ENCODE measurements around the gene SLC12A4. TPM values are rescaled to one million over a fixed set of nuclear protein-coding genes. Genes with fewer than 3 reads are reported as not detected.
"Not testable (repeated sequence)": the region's sequence is repeated elsewhere in the genome, so short reads cannot be mapped to it uniquely, and the experiment has no call there.

Gene SLC12A4
- polyA plus RNA-seq, 2 of the 4 experiments (the other 2 are of a cell fraction) = 18.2 to 33.2 TPM

DNA sequence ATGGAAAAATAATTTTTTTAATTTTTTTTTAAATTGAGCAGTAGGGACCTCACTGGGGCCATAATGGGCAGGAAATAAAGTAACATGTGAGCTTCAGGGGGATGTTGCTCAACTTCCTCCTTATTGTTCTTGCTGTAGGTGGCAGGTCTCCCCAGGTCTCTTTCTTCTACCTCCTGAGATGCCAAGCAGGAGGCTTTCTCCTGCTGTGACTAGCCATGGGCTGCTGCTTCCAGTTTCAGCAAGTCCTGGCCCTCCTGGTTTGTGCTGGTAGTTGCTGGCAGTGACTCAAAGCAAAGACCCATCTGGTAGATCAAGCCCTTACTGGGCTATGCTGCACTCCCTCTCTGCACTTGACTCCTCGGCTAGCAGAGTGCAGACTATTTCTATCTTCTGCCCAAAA lies 45.0 kb upstream of the SLC12A4 start:
- CTCF ChIA-PET = interaction anchor here (0.6 to 2.0 kb wide), 2 partner anchors 28 to 61 kb away, joined by 3 to 6 read pairs; no protein-coding TSS in a partner anchor

DNA sequence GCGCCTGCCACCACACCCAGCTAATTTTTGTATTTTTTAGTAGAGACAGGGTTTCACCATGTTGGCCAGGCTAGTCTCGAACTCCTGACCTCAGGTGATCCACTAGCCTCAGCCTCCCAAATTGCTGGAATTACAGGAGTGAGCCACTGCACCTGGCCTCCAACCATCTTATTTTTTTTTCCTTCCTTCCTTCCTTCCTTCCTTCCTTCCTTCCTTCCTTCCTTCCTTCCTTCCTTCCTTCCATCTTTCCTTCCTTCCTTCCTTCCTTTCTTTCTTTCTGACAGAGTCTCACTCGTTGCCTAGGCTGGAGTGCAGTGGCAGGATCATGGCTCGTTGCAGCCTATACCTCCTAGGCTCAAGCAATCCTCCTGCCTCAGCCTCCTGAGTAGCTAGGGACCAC lies 41.4 kb upstream of the SLC12A4 start:
- ATAC-seq; H3K4me1 ChIP-seq; H3K9me3 ChIP-seq; H3K4me3 ChIP-seq; DNase-seq (ENCODE audit: low read depth in 1 of 2, low spot score in 1 of 2); FAIRE-seq; H3K27ac ChIP-seq; H3K4me2 ChIP-seq; POLR2A ChIA-PET: not testable (repeated sequence)
- WGBS (ENCODE audit: missing lambda C conversion rate) = 43% methylated on average over 4 of the region's 4 CpGs
- CTCF ChIA-PET = interaction anchor here (0.6 to 1.4 kb wide), 2 partner anchors 31 to 187 kb away, joined by 3 to 5 read pairs; no protein-coding TSS in a partner anchor

More for the DNA sequence above, 45.0 kb upstream of the SLC12A4 start:
- Histone ChIP-seq H3K9me3 (no peaks in the 10 kb centered on the region), H3K27ac (no peak overlapping the region), H3K4me2 (no peak overlapping the region), H3K4me1 (no peaks in the 10 kb centered on the region), H3K4me3 (no peak overlapping the region)
- 8% methylated on average over 1 of the region's 1 CpG for WGBS (ENCODE audit: missing lambda C conversion rate)
- ATAC-seq (0 out of 6 replicates have a peak, but pooled peaks of 1 of the 2 experiments have one; percentile 23), DNase-seq (ENCODE audit: low read depth in 1 of 2, low spot score in 1 of 2) (no peak), FAIRE-seq (no peak)
- POLR2A ChIA-PET = no interaction called here
- TF ChIP-seq, protein P1, sequence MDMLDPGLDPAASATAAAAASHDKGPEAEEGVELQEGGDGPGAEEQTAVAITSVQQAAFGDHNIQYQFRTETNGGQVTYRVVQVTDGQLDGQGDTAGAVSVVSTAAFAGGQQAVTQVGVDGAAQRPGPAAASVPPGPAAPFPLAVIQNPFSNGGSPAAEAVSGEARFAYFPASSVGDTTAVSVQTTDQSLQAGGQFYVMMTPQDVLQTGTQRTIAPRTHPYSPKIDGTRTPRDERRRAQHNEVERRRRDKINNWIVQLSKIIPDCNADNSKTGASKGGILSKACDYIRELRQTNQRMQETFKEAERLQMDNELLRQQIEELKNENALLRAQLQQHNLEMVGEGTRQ (IDR thresholded peaks at IDR 0.05) = no peak
- TF ChIP-seq, protein P2, sequence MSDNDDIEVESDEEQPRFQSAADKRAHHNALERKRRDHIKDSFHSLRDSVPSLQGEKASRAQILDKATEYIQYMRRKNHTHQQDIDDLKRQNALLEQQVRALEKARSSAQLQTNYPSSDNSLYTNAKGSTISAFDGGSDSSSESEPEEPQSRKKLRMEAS (IDR thresholded peaks at IDR 0.05) = no peak
- TF ChIP-seq EHMT2 (IDR thresholded peaks at IDR 0.05; ENCODE audit: low read depth) (no peak), KDM1A (IDR thresholded peaks at IDR 0.05; ENCODE audit: low read depth) (no peak), SREBF2 (IDR thresholded peaks at IDR 0.05) (no peak), GATA3 (IDR thresholded peaks at IDR 0.05; ENCODE audit: borderline replicate concordance) (no peak)
- TF ChIP-seq, protein P3, sequence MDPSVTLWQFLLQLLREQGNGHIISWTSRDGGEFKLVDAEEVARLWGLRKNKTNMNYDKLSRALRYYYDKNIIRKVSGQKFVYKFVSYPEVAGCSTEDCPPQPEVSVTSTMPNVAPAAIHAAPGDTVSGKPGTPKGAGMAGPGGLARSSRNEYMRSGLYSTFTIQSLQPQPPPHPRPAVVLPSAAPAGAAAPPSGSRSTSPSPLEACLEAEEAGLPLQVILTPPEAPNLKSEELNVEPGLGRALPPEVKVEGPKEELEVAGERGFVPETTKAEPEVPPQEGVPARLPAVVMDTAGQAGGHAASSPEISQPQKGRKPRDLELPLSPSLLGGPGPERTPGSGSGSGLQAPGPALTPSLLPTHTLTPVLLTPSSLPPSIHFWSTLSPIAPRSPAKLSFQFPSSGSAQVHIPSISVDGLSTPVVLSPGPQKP (IDR thresholded peaks at IDR 0.05; ENCODE audit: low read depth, low read length) = no peak
- TF ChIP-seq, protein P4, sequence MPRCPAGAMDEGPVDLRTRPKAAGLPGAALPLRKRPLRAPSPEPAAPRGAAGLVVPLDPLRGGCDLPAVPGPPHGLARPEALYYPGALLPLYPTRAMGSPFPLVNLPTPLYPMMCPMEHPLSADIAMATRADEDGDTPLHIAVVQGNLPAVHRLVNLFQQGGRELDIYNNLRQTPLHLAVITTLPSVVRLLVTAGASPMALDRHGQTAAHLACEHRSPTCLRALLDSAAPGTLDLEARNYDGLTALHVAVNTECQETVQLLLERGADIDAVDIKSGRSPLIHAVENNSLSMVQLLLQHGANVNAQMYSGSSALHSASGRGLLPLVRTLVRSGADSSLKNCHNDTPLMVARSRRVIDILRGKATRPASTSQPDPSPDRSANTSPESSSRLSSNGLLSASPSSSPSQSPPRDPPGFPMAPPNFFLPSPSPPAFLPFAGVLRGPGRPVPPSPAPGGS (IDR thresholded peaks at IDR 0.05) = no peak
- TF ChIP-seq, protein P5, sequence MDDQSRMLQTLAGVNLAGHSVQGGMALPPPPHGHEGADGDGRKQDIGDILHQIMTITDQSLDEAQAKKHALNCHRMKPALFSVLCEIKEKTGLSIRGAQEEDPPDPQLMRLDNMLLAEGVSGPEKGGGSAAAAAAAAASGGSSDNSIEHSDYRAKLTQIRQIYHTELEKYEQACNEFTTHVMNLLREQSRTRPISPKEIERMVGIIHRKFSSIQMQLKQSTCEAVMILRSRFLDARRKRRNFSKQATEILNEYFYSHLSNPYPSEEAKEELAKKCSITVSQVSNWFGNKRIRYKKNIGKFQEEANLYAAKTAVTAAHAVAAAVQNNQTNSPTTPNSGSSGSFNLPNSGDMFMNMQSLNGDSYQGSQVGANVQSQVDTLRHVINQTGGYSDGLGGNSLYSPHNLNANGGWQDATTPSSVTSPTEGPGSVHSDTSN (IDR thresholded peaks at IDR 0.05) = no peak

DNA sequence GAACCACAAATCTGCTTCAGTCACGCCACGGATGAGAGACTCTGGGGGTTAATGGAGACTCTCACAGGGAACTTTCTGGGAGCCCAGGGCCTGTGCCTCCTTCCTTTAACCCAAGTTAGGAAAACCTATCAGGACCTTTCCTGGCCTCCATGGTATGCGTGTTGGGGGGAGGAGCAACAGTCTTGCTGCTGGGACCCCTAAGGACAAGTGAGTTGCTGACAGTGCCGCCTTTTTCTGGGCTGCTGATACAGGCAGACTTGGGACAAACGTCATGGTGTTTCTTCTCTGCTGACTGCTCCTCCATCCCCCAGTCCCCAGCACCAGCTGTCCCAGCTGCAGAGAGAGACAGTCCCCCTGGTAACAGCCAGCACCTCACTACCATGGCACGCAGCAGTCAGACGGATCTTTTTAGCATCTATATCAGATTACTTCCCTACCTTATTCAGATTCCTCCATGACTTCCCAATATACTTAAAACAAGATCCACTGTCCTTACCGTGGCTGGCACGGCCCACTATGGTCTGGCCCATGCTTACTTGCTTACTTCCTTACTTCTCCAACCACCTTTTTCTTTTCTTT lies 40.8 kb upstream of the SLC12A4 start:
- ATAC-seq = no peak
- no peak overlapping the region for H3K27ac ChIP-seq
- no peaks in the 10 kb centered on the region for H3K9me3 ChIP-seq
- DNase-seq (ENCODE audit: low read depth in 1 of 2, low spot score in 1 of 2) = no peak
- no peaks in the 10 kb centered on the region for H3K4me1 ChIP-seq
- no peak for FAIRE-seq
- TF ChIP-seq HDAC2 (IDR thresholded peaks at IDR 0.05) (no peak), SMC3 (IDR thresholded peaks at IDR 0.05) (no peak), NR3C1 (IDR thresholded peaks at IDR 0.05) (no peak), GATA3 (IDR thresholded peaks at IDR 0.05; ENCODE audit: borderline replicate concordance) (no peak)
- TF ChIP-seq, protein P3 (IDR thresholded peaks at IDR 0.05; ENCODE audit: low read depth, low read length) = no peak
- CTCF ChIA-PET = interaction anchor here (0.6 to 1.4 kb wide), 6 partner anchors 32 to 308 kb away, joined by 3 to 5 read pairs (median 4); partner anchors contain the start of gene NRN1L
- H3K4me2 ChIP-seq = no peak overlapping the region
- no peak overlapping the region for H3K4me3 ChIP-seq
- POLR2A ChIA-PET = no interaction called here
- 71% methylated on average over 9 of the region's 9 CpGs for WGBS (ENCODE audit: missing lambda C conversion rate)

Measured in A549 (cell line).